Endothelial cell of umbilical vein (primary cell): ENCODE results near the gene WDR77. TPM values are rescaled to one million over a fixed set of nuclear protein-coding genes. Genes with fewer than 3 reads are reported as not detected.

Experiments
- BruUV-seq: library from RNA; stranded (reverse); fragments of 400-500 nt; replicated peaks from 2 replicates; lab custom pipeline; 2021; lab: Mats Ljungman, UMichigan
- CTCF ChIA-PET: fragments of 300-600, 350-600 bp; sonication (Branson Sonifier 250); formaldehyde crosslinking; loops from one replicate; lab custom pipeline; 2021; ENCODE audit warnings: antibody characterized with exemption, inconsistent platforms; lab: Charles Lee
- POLR2A ChIA-PET: fragments of 300-600, 350-600 bp; sonication (Branson Sonifier 250); formaldehyde crosslinking; loops from one replicate; lab custom pipeline; 2021; ENCODE audit warnings: antibody characterized with exemption, inconsistent platforms; lab: Charles Lee
- DNase-seq: peaks from one replicate; pipeline ENCODE4 v3.0.0-alpha.2; 2011; ENCODE audit warnings: low read depth, low spot score
- FAIRE-seq: peaks from 2 replicates; lab custom pipeline; 2011; peaks lifted over from hg19 to GRCh38; lab: Jason Lieb, UNC
- H2AFZ ChIP-seq: 2 replicates; pipeline ENCODE4 v1.6.0; 2012; ENCODE audit warnings: low read depth, low read length, control low read depth, inconsistent platforms
- H3K27ac ChIP-seq: 2 replicates; pipeline ENCODE4 v1.5.1; 2011; ENCODE audit warnings: low read depth, mild to moderate bottlenecking, control low read depth, low read length, moderate library complexity; ENCODE audit not compliant: insufficient read depth
- H3K27me3 ChIP-seq, 2 experiments: 2 replicates each; pipeline versions ENCODE4 v1.6.0 to v1.6.1; 2011; ENCODE audit warnings: low read length in 2 of 2, mixed read lengths in 1 of 2; ENCODE audit not compliant: control insufficient read depth in 2 of 2, insufficient read depth in 2 of 2
- H3K36me3 ChIP-seq, 2 experiments: 2 replicates in 1 of 2; 3 replicates in 1 of 2; pipeline ENCODE4 v1.5.1; 2011; ENCODE audit warnings: low read length in 2 of 2, mild to moderate bottlenecking in 1 of 2, moderate library complexity in 1 of 2; ENCODE audit not compliant: control insufficient read depth in 2 of 2, insufficient read depth in 2 of 2; ENCODE audit errors: extremely low read depth in 1 of 2
- H3K4me1 ChIP-seq: 3 replicates; pipeline ENCODE4 v1.5.1; 2011; ENCODE audit warnings: mild to moderate bottlenecking, low read length; ENCODE audit not compliant: control insufficient read depth, insufficient read depth; ENCODE audit errors: extremely low read depth
- H3K4me2 ChIP-seq: 2 replicates; pipeline ENCODE4 v1.6.1; 2011; ENCODE audit warnings: low read length, control low read depth, mixed read lengths; ENCODE audit not compliant: insufficient read depth
- H3K4me3 ChIP-seq, 3 experiments: fragments of 200-600 bp in 1 of 3; sonication (generic), shearing (Covaris generic) in 1 of 3; replicated peaks in 1 of 3; 2 replicates each; pipeline ENCODE4 v1.5.1; 2011 to 2016; ENCODE audit warnings: control low read depth in 3 of 3, low read length in 3 of 3, mild to moderate bottlenecking in 2 of 3, inconsistent platforms in 1 of 3, low read depth in 1 of 3, moderate library complexity in 1 of 3; ENCODE audit not compliant: insufficient read depth in 1 of 3
- H3K79me2 ChIP-seq: 2 replicates; pipeline ENCODE4 v1.6.0; 2012; ENCODE audit warnings: low read length, inconsistent platforms; ENCODE audit not compliant: control insufficient read depth, insufficient read depth
- H3K9ac ChIP-seq: replicated peaks from 2 replicates; pipeline ENCODE3; 2011; ENCODE audit warnings: low read length, control low read depth; ENCODE audit not compliant: insufficient read depth; ENCODE audit errors: extremely low read depth
- H3K9me1 ChIP-seq: replicated peaks from 3 replicates; pipeline ENCODE4 v1.6.0; 2011; ENCODE audit warnings: mild to moderate bottlenecking, low read length; ENCODE audit not compliant: control insufficient read depth, insufficient read depth; ENCODE audit errors: extremely low read depth
- H3K9me3 ChIP-seq: replicated peaks from 2 replicates; pipeline ENCODE4 v1.5.1; 2012; ENCODE audit warnings: low read length, inconsistent platforms; ENCODE audit not compliant: control insufficient read depth, insufficient read depth
- H4K20me1 ChIP-seq: replicated peaks from 2 replicates; pipeline ENCODE3; 2011; ENCODE audit warnings: mild to moderate bottlenecking, low read length; ENCODE audit not compliant: control insufficient read depth, insufficient read depth; ENCODE audit errors: extremely low read depth
- CTCF ChIP-seq, 2 donors: IDR thresholded peaks; 1 replicate in 1 of 2; 2 replicates in 1 of 2; pipeline ENCODE4 v1.5.1; 2011; ENCODE audit warnings: low read length in 2 of 2, mild to moderate bottlenecking in 2 of 2, moderate library complexity in 2 of 2, control low read depth in 1 of 2, inconsistent platforms in 1 of 2, low read depth in 1 of 2; ENCODE audit not compliant: insufficient read depth in 1 of 2; ENCODE audit errors: extremely low read depth in 1 of 2
- EZH2 ChIP-seq: IDR thresholded peaks from 2 replicates; pipeline ENCODE4 v1.6.1; 2012; ENCODE audit warnings: borderline replicate concordance, low read depth, mild to moderate bottlenecking, moderate library complexity, low read length, inconsistent platforms; ENCODE audit not compliant: severe bottlenecking
- FOS ChIP-seq: IDR thresholded peaks from 2 replicates; pipeline ENCODE4 v1.6.1; 2011; ENCODE audit warnings: mild to moderate bottlenecking, low read length, moderate library complexity, borderline replicate concordance; ENCODE audit not compliant: insufficient read depth
- JUN ChIP-seq: IDR thresholded peaks from 2 replicates; pipeline ENCODE4 v1.6.1; 2011; ENCODE audit warnings: borderline replicate concordance, low read depth; ENCODE audit not compliant: insufficient read length, insufficient read depth
- MYC ChIP-seq: IDR thresholded peaks from one replicate; pipeline ENCODE4 v1.6.1; 2011; ENCODE audit warnings: mild to moderate bottlenecking, low read depth, low read length
- POLR2A ChIP-seq: IDR thresholded peaks from 2 replicates; pipeline ENCODE4 v1.6.1; 2012; ENCODE audit warnings: low read depth, mild to moderate bottlenecking, control low read depth, low read length
- POLR2AphosphoS5 ChIP-seq: IDR thresholded peaks from 2 replicates; pipeline ENCODE4 v1.6.1; 2012; ENCODE audit warnings: low read depth, mild to moderate bottlenecking, control low read depth, low read length, moderate library complexity; ENCODE audit not compliant: insufficient read depth
- dilution Hi-C: fragments of 300-500 bp; cut with MboI; formaldehyde crosslinking; loops from one replicate; pipeline ENCODE4 v1.15.0; 2019; ENCODE audit warnings: low sequenced_read_pairs; ENCODE audit not compliant: extremely low pct_ligation_motif_present
- intact Hi-C: fragments of 100-400 bp; cut with micrococcal nuclease; formaldehyde crosslinking; loops from one replicate; pipeline ENCODE4 v1.10.0; 2022
- polyA plus RNA-seq, 4 experiments: library from polyadenylated mRNA; depleted of rRNA in 3 of 4; stranded (reverse) in 3 of 4; unstranded in 1 of 4; fragments of >200 nt; gene quantifications; 2 replicates each; pipeline versions ENCODE4 v1.2.1 to v1.2.3, GENCODE V29; 2011 to 2012; ENCODE audit warnings: missing spikeins in 1 of 4
- total RNA-seq: library from RNA; stranded (reverse); gene quantifications from 2 replicates; pipeline ENCODE4 v1.2.3, GENCODE V29; 2021

WDR77 gene
- total and polyA plus RNA-seq, 2 donors (not counting 3 experiments of a cell fraction or from before 2014, with no cell fraction given): 41.3 to 116 TPM

- FAIRE-seq (no peak), DNase-seq (no peak)
- no peak overlapping the region for H3K4me3 ChIP-seq
- no peak overlapping the region for H3K27ac ChIP-seq
- BruUV-seq: no TSS peak
- H3K4me1 ChIP-seq: peaks cover 8% of the 10 kb centered on the region
- H3K9me3 ChIP-seq: no peaks in the 10 kb centered on the region
- no peak overlapping the region for H3K4me2 ChIP-seq
- intact Hi-C loops: no loop called here
- H4K20me1 ChIP-seq: peaks cover 4% of the 10 kb centered on the region
- H2AFZ ChIP-seq: no peak overlapping the region
- no peaks in the 10 kb centered on the region for H3K9me1 ChIP-seq
- peaks cover 54% of the 10 kb centered on the region for H3K79me2 ChIP-seq
- no peaks in the 10 kb centered on the region for H3K27me3 ChIP-seq
- POLR2A ChIA-PET: no interaction called here
- H3K36me3 ChIP-seq: peaks cover 2 to 42% of the 10 kb centered on the region in 2 experiments
- CTCF ChIA-PET: no interaction called here
- dilution Hi-C loops: no loop called here
- TF ChIP-seq EZH2 (no peak), POLR2A (no peak), FOS (no peak), JUN (no peak), MYC (no peak)
- no peak overlapping the region for H3K9ac ChIP-seq
Measured at GRCh38 chr1:111454859-111455641, 6.0 kb upstream of the WDR77 start.

GRCh38 chr1:111453706-111454105 is 4.7 kb upstream of the WDR77 start:
- Histone ChIP-seq H3K9me3 (no peaks in the 10 kb centered on the region), H3K79me2 (peaks cover 64% of the 10 kb centered on the region), H3K27me3 (no peaks in the 10 kb centered on the region), H2AFZ (no peak overlapping the region), H4K20me1 (peaks cover 4% of the 10 kb centered on the region), H3K4me1 (peaks cover 9% of the 10 kb centered on the region), H3K27ac (no peak overlapping the region), H3K4me3 (no peak overlapping the region), H3K4me2 (no peak overlapping the region), H3K9ac (no peak overlapping the region), H3K9me1 (no peaks in the 10 kb centered on the region), H3K36me3 (peaks cover 0 to 32% of the 10 kb centered on the region in 2 experiments)
- no peak for FAIRE-seq
- DNase-seq: no peak
- POLR2A ChIA-PET: interaction anchor here (1.8 kb wide), 1 partner anchor 9 kb away, joined by 4 read pairs; no protein-coding TSS in a partner anchor
- TF ChIP-seq POLR2A (no peak), FOS (no peak), MYC (no peak), EZH2 (no peak), CTCF (IDR thresholded peaks at IDR 0.05; ENCODE audit: extremely low read depth in 1 of 2, insufficient read depth in 1 of 2, low read depth in 1 of 2, low read length in 2 of 2) (no peak), JUN (no peak), POLR2AphosphoS5 (no peak)
- dilution Hi-C loops (no loop called here), intact Hi-C loops (no loop called here)
- no TSS peak for BruUV-seq
- CTCF ChIA-PET: interaction anchor here (0.9 to 1.0 kb wide), 2 partner anchors 28 to 32 kb away, joined by 3 read pairs; no protein-coding TSS in a partner anchor
